Measurements from ENCODE around the gene RENBP.

DNA sequence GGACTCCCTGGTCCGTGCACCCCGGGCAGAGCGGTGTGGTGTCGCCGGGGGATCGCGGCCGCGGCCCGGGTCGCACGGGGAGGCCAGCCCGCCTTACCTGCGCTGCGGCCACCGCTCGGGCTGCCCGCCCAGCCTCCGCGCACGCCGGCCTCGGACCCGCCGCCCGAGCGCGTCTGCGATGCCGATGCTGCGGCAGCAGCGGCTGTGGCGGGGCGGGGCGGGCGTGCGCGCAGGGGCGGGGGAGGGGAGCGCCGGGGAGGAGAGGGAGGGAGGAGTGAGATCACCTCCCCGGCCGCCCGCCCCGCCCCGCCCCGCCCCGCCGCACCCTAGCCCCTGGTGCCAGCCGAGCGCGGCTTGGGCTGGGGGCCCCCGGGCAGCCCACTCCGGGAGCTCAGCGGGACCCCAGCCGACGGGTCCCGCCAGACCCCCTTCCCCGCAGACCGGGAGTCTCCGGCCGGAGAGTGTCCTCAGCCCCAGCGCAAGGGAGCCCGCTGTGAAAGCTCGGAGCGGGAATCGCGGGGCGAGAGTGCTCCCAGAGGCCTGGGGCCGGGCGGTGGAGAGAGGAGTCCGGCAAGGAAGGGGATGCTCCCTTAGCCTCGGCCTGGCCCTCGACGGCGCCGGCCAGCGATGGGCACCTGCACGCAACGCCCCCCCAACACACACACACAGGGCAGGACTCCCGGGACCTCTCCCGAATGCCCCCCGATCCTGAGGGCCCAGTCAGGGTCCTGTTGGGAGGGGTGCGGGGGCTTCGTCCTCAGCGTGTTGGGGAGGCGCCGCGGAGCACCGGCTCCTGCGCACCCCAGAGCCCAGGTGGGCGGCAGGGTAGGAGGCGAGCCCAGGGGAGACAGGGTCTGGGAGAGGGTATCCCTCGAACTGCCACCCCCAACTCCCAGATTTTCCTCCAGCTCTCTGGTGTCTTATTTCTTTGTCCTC is 58.2 kb downstream of the RENBP start, which contains the start of gene L1CAM:
- TF ChIP-seq, protein P1, sequence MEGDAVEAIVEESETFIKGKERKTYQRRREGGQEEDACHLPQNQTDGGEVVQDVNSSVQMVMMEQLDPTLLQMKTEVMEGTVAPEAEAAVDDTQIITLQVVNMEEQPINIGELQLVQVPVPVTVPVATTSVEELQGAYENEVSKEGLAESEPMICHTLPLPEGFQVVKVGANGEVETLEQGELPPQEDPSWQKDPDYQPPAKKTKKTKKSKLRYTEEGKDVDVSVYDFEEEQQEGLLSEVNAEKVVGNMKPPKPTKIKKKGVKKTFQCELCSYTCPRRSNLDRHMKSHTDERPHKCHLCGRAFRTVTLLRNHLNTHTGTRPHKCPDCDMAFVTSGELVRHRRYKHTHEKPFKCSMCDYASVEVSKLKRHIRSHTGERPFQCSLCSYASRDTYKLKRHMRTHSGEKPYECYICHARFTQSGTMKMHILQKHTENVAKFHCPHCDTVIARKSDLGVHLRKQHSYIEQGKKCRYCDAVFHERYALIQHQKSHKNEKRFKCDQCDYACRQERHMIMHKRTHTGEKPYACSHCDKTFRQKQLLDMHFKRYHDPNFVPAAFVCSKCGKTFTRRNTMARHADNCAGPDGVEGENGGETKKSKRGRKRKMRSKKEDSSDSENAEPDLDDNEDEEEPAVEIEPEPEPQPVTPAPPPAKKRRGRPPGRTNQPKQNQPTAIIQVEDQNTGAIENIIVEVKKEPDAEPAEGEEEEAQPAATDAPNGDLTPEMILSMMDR (tag by site-specific recombination; IDR thresholded peaks at IDR 0.05), result no peak
- TF ChIP-seq ZNF670 (tag by site-specific recombination; IDR thresholded peaks at IDR 0.05; ENCODE audit: low read depth), result no peak
- TF ChIP-seq ZNF776 (tag by site-specific recombination; IDR thresholded peaks at IDR 0.05; ENCODE audit: borderline replicate concordance), result no peak
